CD4-positive, alpha-beta T cell treated with Interleukin-4 for 1 hour (primary cell): ENCODE measurements around the gene ZNF649.

Experiments used
- DNase-seq, 2 donors: peaks; one replicate each; pipeline ENCODE4 v3.0.0-alpha.2; 2020 to 2022

ZNF649 gene

DNA sequence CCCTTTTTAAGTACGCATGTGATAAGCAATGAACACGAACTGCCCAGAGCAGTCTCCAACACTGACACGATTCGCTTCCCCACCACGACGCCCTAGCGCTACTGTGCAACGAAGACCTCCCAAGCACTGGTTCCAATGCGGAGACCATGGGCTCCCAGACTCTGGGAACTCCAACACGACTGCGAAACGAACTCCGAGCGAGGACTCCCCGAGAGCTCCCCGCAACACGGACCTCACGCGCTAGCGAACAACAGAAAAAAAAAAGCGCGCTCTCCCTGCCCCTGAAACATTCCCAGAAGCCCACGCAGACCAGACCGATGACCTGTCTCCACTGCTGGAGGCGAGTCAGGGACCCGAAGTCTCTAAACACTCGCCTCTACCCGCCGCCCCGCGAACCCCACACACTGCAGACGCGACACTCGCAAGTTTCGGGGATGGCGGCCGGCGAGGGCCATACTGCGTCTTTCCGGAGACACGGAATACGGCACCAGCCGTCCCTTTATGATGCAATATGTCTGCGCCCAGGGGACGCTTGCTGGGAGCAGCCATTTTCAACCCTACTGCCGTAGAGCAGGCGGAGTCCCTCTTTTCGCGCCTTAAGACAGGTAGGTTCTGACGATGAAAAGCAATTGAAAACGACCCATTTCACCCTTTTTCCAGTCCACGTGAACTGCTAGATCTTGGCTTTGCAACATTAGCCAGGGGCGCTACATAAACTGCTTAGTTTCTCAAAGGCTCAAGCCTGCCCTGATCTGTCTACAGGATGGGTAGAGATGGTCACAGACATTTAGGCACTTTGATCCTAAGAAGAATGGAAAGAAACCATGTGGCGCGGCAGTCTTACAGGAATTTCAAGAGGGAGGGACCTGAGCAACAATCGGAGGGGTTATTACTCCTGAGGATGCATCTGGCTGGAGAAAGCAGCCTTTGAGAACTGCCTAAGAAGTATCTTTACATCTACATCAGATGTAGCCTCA lies 17.0 kb downstream of the ZNF649 start, which contains the start of gene ZNF577:
Gene ZNF577 (minus strand): TSS at position 430 of the 977 bp plus-strand sequence. CDS start 7,569 bp downstream, outside the sequence.
- peak; percentile 78 to 80 for DNase-seq

DNA sequence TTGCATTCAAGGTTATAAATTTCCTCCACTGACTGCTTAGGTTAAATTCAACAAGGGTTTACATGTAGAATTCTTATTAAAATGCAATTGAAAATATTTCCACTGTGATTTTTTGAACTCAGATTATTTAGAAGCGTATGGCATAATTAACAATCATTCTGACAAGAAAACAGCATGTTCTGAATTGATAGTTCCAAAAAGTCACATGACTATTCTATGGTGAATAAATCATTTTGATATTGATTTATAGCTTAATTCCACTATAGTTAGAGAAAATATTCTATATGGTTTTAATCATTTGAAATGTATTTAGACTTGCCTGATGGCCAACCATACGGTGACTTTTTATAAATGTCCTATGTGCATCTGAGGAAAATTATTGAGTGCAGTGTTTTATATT lies 20.1 kb downstream of the ZNF649 start:
- no peak for DNase-seq

DNA sequence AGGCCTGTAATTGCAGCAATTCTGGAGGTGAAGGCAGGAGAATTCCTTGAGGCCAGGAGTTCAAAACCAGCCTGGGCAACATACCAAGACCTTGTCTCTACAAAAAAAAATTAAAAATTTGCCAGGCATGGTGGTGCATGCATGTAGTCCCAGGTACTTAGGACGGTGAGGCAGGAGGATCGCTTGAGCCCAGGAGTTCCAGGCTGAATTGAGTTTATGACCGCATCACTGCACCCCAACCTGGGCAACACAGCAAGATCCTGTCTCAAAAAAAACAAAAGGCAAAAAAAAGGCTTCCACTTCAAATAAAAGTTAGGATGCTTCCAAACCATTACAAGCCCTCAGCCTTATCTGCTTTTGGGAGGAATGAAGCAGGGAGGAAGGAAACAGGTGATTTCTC lies 22.3 kb downstream of the ZNF649 start:
- DNase-seq, result no peak

DNA sequence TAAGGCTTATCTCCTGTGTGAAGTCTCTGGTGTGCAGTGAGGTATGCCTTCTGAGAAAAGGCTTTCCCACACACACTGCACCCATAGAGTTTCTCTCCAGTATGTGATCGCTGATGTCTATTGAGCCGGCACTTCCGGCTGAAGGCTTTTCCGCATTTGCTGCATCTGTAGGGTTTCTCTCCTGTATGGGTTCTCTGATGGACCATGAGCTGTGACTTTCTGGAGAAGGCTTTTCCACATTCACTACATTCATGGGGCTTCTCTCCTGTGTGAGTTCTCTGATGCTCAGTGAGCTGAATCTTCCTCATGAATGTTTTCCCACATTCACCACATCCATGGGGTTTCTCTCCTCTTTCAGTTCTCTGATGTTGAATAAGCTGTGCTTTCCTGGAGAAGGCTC lies 31.7 kb downstream of the ZNF649 start:
- no peak for DNase-seq

DNA sequence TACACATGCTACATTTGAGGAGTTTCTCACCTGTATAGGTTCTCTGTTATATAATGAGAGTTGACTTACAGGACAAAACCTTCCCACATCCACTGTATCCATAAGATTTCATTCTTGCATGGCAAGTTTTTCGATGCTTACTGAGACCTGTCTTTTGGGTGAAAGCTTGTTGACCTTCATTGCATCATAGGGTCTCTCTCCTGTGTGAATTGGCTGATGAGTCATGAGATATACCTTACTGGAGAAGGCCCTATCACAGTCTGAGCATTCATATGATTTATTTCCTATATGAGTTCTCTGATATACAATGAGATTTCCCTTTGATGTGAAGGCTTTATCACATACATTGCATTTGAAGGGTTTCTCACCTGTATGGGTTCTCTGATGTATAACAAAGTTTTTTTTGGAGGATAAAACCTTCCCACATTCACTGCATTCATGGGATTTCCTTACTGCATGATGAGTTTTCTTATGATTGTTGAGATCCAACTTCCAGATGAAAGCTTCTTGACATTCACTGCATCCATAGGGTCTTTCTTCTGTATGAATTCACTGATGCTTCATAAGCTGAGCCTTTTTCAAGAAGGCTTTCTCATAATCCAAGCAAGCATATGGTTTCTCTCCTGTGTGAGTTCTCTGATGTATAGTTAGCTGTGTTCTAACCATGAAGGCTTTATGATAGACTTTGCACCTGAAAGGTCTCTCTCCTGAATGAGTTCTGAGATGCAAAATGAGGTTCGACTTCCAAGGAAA lies 42.8 kb downstream of the ZNF649 start:
- no peak for DNase-seq
